ENCODE measurements around the gene CYTH2.
"Not testable (repeated sequence)": the region's sequence is repeated elsewhere in the genome, so short reads cannot be mapped to it uniquely, and the experiment has no call there.

The CYTH2 gene

GRCh38 chr19:48477067-48477685 is 8.0 kb downstream of the CYTH2 start:
- no peak for DNase-seq

GRCh38 chr19:48477698-48478338 is 8.6 kb downstream of the CYTH2 start:
- no peak for DNase-seq

GRCh38 chr19:48478339-48479256 is 9.4 kb downstream of the CYTH2 start:
- DNase-seq, result no peak

GRCh38 chr19:48479686-48480085 is 10.5 kb downstream of the CYTH2 start:
- DNase-seq, result no peak

- peak; percentile 28 to 58 (median 40) for DNase-seq
Measured at GRCh38 chr19:48480183-48480557, 11.0 kb downstream of the CYTH2 start.

GRCh38 chr19:48480558-48481500 is 11.7 kb downstream of the CYTH2 start:
- DNase-seq, result peak; percentile 29 to 70 (median 50)

- no peak for DNase-seq
Measured at GRCh38 chr19:48481846-48482639, 12.9 kb downstream of the CYTH2 start.

- no peak for DNase-seq
Measured at GRCh38 chr19:48483301-48483700, 14.1 kb downstream of the CYTH2 start.

- DNase-seq, result no peak
Measured at GRCh38 chr19:48484247-48484893, 15.2 kb downstream of the CYTH2 start.

GRCh38 chr19:48484931-48485612 is 15.9 kb downstream of the CYTH2 start:
- no peak for DNase-seq

GRCh38 chr19:48486706-48487105 is 17.5 kb downstream of the CYTH2 start:
- not testable (repeated sequence) for DNase-seq

GRCh38 chr19:48487544-48487943 is 18.4 kb downstream of the CYTH2 start:
- DNase-seq, result no peak

GRCh38 chr19:48487948-48488347 is 18.8 kb downstream of the CYTH2 start:
- DNase-seq, result no peak

GRCh38 chr19:48488478-48488877 is 19.3 kb downstream of the CYTH2 start:
- DNase-seq, result not testable (repeated sequence)

- DNase-seq, result peak; percentile 76 to 89 (median 86)
Measured at GRCh38 chr19:48489608-48490216, 20.5 kb downstream of the CYTH2 start.

- peak in 2 of 4 experiments; percentile 42 to 47 for DNase-seq
Measured at GRCh38 chr19:48490981-48491792, 22.0 kb downstream of the CYTH2 start.

GRCh38 chr19:48491793-48492123 is 22.6 kb downstream of the CYTH2 start:
- DNase-seq, result no peak

- DNase-seq, result peak; percentile 97
Measured at GRCh38 chr19:48492925-48493717, 24.0 kb downstream of the CYTH2 start.
